Epithelial cell of esophagus (primary cell): Measurements from ENCODE around the gene NPBWR2.
"Not testable (repeated sequence)": the region's sequence is repeated elsewhere in the genome, so short reads cannot be mapped to it uniquely, and the experiment has no call there.

Experiments
- DNase-seq: peaks from one replicate; pipeline ENCODE4 v3.0.0; 2010; ENCODE audit warnings: low read depth
- H3K4me3 ChIP-seq: 2 replicates; pipeline ENCODE4 v1.5.1; 2011; ENCODE audit warnings: mild to moderate bottlenecking, low read length, control low read depth
- TF ChIP-seq, protein P1 (sequence below): IDR thresholded peaks from 2 replicates; pipeline ENCODE4 v1.5.1; 2011; ENCODE audit warnings: low read depth, mild to moderate bottlenecking, low read length, control low read depth, inconsistent platforms; ENCODE audit not compliant: insufficient read depth; ENCODE audit errors: missing control alignments

The NPBWR2 gene

DNA sequence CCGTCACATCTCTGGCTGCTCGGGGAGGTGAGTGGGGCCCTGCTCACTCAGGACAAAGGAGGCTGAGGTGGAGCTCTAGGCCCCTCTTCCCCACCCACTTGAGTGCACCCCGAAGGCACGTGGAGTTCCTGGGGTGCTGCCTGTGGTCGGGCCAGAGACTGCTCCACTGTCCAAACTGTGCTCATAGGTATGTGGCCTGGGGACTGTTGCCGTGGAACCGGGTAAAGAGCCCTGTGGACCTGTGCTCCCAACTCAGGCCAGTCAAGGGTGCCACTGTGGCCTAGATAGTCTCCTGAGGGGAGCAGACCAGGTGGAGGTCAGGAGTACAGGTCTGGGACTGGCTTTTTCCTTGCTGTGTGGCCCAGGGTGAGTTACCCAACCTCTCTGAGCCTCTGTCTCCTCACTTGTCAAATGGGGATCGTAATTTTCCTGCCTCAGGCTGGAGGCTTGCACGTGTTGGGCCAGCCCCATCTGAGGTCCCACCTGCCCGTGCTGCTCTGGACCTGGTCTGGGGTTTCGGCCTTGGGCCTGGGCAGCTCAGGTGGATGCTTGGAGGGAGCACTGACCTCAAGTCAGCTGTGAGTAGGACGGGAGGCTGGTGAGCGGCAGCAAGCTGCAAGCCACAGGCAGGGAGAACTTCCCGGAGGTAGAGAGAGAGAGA is 12.4 kb upstream of the NPBWR2 start:
- no peak overlapping the region for H3K4me3 ChIP-seq

DNA sequence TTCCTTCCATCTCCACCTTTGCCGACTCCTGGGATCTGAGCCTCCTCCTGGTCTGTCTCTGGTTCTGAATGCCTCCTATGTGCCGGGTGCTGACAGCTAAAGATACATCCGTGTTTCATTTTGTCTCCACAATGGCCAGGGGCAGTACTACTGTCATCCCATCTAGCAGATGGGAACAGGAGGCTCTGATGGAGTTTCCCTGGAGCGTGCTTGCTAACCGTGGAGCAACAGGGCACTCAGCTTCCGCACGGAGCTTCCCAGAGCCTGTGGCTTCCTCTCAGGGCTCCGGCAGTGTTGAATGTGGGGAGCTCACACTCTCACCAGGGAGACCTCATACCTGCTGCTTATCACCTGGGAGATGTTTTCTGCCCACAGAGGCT is 11.9 kb upstream of the NPBWR2 start:
- DNase-seq, result no peak
- TF ChIP-seq, protein P1, sequence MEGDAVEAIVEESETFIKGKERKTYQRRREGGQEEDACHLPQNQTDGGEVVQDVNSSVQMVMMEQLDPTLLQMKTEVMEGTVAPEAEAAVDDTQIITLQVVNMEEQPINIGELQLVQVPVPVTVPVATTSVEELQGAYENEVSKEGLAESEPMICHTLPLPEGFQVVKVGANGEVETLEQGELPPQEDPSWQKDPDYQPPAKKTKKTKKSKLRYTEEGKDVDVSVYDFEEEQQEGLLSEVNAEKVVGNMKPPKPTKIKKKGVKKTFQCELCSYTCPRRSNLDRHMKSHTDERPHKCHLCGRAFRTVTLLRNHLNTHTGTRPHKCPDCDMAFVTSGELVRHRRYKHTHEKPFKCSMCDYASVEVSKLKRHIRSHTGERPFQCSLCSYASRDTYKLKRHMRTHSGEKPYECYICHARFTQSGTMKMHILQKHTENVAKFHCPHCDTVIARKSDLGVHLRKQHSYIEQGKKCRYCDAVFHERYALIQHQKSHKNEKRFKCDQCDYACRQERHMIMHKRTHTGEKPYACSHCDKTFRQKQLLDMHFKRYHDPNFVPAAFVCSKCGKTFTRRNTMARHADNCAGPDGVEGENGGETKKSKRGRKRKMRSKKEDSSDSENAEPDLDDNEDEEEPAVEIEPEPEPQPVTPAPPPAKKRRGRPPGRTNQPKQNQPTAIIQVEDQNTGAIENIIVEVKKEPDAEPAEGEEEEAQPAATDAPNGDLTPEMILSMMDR, result no peak
- no peak overlapping the region for H3K4me3 ChIP-seq

More for the DNA sequence above, 12.4 kb upstream of the NPBWR2 start:
- no peak for DNase-seq
- TF ChIP-seq, protein P1, result no peak

DNA sequence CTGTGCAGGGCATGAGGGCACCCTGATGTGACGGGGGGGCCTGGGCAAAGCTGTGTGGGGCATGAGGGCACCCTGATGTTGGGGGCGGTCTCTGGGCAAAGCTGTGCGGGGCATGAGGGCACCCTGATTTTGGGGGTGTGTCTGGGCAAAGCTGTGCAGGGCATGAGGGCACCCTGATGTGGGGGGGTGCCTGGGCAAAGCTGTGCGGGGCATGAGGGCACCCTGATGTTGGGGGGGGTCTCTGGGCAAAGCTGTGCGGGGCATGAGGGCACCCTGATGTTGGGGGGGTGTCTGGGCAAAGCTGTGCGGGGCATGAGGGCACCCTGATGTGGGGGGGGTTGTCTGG is 10.0 kb upstream of the NPBWR2 start:
- not testable (repeated sequence) for DNase-seq, H3K4me3 ChIP-seq

DNA sequence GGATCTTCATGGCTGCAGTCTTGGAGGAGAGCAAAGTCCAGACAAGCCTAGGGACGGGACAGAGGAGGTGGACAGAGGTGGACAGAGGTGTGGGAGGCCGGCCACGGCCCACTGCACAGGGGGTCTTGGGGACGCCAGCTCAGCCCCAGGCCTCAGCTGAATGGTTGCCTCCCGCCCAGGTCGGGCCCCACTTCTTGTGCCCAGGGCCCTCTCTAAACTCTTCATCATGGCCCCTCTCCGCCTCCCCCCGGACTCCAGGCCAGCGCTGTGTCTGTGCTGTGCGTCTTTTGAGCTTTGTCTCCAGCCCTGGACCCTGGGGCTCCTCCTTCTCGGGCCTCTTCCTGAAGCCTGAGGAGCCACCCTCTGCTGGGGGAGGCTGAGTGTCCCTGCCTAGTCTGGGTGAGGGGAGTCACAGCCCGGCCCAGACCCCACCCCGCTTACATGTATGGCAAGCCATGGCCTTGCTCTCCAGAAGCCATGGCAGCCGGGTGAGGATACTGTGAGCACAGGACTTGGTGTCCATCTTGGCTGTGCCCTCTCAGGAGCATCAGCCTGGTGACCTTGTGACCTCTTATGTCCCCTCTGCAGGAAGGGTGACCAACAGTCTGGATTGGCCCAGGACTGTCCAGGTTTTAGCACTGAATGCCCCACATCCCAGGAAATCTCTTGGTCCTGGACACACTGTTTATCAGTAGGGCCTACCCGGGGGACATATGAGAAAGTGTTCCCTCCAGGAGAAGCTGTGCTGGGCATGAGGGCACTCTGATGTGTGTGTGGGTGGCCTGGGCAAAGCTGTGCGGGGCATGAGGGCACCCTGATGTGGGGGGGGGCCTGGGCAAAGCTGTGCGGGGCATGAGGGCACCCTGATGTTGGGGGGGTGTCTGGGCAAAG is 9.4 kb upstream of the NPBWR2 start:
- H3K4me3 ChIP-seq, result no peak overlapping the region
- no peak for DNase-seq
- TF ChIP-seq, protein P1, result no peak

DNA sequence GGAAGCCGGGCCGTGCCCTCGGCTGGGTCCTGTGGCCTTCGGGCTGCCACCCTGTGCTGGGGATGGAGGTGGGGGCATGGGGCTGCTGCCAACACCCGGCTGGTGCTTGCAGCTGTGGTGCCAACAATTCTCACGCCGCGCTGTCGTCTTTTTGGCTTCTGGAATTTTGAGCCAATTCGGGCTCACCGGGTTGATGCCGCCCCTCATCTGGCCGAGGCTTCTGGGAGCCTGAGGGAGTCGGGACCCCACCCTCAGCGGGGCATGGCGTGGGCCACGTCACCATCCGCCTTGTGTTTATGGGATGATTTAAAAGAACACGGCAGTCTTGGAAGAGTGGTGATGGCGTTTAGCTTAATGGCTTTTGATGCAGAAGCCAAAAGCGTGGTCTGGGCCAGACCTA is 8.7 kb upstream of the NPBWR2 start:
- DNase-seq, result no peak
- TF ChIP-seq, protein P1, result no peak
- no peak overlapping the region for H3K4me3 ChIP-seq

DNA sequence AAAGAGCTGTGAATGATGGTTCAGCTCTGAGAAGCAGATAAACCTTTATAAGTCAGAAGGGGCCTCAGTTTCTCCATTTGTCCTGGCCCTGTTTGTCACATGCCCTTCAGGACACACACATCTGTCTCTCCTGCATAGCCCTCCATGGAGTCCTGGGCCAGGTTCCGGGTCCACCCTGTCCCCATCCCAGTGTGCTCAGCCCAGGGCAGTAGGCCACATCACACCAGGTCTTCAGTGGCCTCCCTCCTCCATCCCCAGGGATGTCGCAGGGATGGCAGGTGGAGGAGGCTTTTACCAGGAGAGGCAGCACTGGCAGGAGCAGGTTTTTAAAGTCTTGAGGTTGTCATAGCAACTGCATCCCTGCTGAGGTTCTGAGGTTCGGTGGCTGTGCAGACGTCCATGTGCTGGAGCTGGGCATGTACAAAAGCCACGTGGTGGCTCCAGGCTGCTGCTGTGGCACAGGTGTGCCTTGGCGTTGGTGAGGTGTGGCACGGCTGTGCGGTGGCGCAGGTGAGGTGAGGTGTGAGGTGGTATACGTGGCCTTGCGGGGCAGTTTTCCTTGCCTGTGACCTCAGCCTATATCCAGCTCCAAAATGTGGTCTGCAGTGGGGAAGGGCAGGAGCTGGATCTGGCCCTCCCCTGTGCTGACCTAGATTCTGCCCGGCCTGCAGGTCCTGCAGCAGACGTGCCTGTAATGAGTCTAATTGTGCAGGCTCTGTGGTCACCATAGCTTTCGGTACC is 8.0 kb upstream of the NPBWR2 start:
- H3K4me3 ChIP-seq, result no peak overlapping the region
- DNase-seq, result no peak
- TF ChIP-seq, protein P1, result no peak

DNA sequence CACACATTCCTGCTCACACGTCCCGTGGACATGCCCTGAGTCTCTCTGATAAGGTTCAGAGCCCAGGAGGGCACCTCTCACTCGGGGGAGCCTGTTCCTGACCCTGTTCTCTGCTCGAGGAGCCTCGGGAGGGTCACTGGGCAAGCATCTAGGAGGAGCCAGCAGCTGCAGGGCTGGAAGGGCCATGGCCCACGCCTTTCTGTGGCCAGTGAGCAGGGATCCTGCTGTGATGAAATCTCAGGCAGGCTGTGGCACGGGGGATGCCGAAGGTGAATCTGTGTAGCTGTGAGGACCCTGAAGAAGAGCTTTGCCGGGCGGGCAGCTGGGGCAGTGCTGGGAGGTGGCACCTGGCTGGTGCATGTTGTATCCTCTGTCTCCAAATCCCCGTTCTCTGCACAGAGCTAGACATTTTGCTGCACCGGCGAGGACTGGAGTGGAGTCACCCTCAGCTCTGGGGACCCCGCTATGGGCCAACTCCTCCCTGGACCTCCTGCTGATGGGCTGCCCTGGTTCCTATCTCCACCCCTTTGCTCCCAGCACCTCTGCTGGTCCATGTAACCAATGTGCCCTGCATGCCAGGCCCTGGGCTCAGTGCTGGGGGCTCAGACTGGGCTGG is 7.1 kb upstream of the NPBWR2 start:
- TF ChIP-seq, protein P1, result no peak

More for the DNA sequence above, 7.1 kb upstream of the NPBWR2 start:
- no peak overlapping the region for H3K4me3 ChIP-seq
- no peak for DNase-seq
